SK-N-SH treated with all-trans-retinoic acid at 6 μM for 48 hours (cell line): ENCODE results near the gene KCNJ12.

ENCODE experiments used
- ATAC-seq: fragments of 200-7000 bp; cut with Tn5 transposase; 3 replicates; pipeline ENCODE4 v1.9.1; 2020; ENCODE audit warnings: mild to moderate bottlenecking, moderate library complexity
- BACH2 ChIP-seq: fragments of 250-450 bp; sonication (Bioruptor Pico); IDR thresholded peaks from 2 replicates; pipeline ENCODE4 v1.9.0; 2021; ENCODE audit warnings: mild to moderate bottlenecking, borderline replicate concordance
- ESRRG ChIP-seq: fragments of 250-450 bp; sonication (Bioruptor Pico); IDR thresholded peaks from 2 replicates; pipeline ENCODE4 v1.6.1; 2021; ENCODE audit warnings: mild to moderate bottlenecking
- GLIS3 ChIP-seq: fragments of 250-450 bp; sonication (Bioruptor Pico); IDR thresholded peaks from 2 replicates; pipeline ENCODE4 v1.5.0; 2020; ENCODE audit warnings: mild to moderate bottlenecking, moderate library complexity
- OSR1 ChIP-seq: fragments of 250-450 bp; sonication (Bioruptor Pico); IDR thresholded peaks from 2 replicates; pipeline ENCODE4 v1.8.0; 2022; ENCODE audit warnings: moderate library complexity, mild to moderate bottlenecking, inconsistent platforms
- PPARA ChIP-seq: fragments of 250-450 bp; sonication (Bioruptor Pico); IDR thresholded peaks from 2 replicates; pipeline ENCODE4 v1.5.0; 2020; ENCODE audit warnings: mild to moderate bottlenecking, borderline replicate concordance
- SNAI2 ChIP-seq: fragments of 250-450 bp; sonication (Bioruptor Pico); IDR thresholded peaks from 2 replicates; pipeline ENCODE4 v1.5.0; 2020; ENCODE audit warnings: mild to moderate bottlenecking, moderate library complexity
- TCF4 ChIP-seq: fragments of 250-450 bp; sonication (Bioruptor Pico); IDR thresholded peaks from 2 replicates; pipeline ENCODE4 v1.8.0; 2021; ENCODE audit warnings: mild to moderate bottlenecking, moderate library complexity, borderline replicate concordance
- TOX ChIP-seq: fragments of 250-450 bp; sonication (Bioruptor Pico); IDR thresholded peaks from 2 replicates; pipeline ENCODE4 v1.8.0; 2021; ENCODE audit warnings: mild to moderate bottlenecking, moderate library complexity, borderline replicate concordance
- ZC3H10 ChIP-seq: fragments of 250-450 bp; sonication (Bioruptor Pico); IDR thresholded peaks from 2 replicates; pipeline ENCODE4 v1.5.1; 2021; ENCODE audit warnings: mild to moderate bottlenecking, moderate library complexity
- ZFP3 ChIP-seq: fragments of 250-450 bp; sonication (Bioruptor Pico); IDR thresholded peaks from 2 replicates; pipeline ENCODE4 v1.5.0; 2020; ENCODE audit warnings: mild to moderate bottlenecking, moderate library complexity
- ZNF565 ChIP-seq: fragments of 450-650 bp; formaldehyde crosslinking; conservative IDR thresholded peaks from 2 replicates; pipeline ENCODE4 v1.5.0; 2020; ENCODE audit warnings: low read depth, mild to moderate bottlenecking, moderate library complexity
- ZNF70 ChIP-seq: fragments of 450-650 bp; formaldehyde crosslinking; IDR thresholded peaks from 2 replicates; pipeline ENCODE4 v1.5.0; 2020; ENCODE audit warnings: mild to moderate bottlenecking, moderate library complexity
- TF ChIP-seq, protein P1 (sequence below): fragments of 250-450 bp; sonication (Bioruptor Pico); IDR thresholded peaks from 2 replicates; pipeline ENCODE4 v1.8.0; 2021; ENCODE audit warnings: low read depth, mild to moderate bottlenecking, moderate library complexity, borderline replicate concordance
- TF ChIP-seq, protein P2 (sequence below): fragments of 250-450 bp; sonication (Bioruptor Pico); IDR thresholded peaks from 2 replicates; pipeline ENCODE4 v1.5.1; 2020; ENCODE audit warnings: low read depth, mild to moderate bottlenecking, moderate library complexity
- TF ChIP-seq, protein P3 (sequence below): fragments of 250-450 bp; sonication (Bioruptor Pico); IDR thresholded peaks from 2 replicates; pipeline ENCODE4 v1.8.0; 2020; ENCODE audit warnings: mild to moderate bottlenecking, moderate library complexity, borderline replicate concordance
- TF ChIP-seq, protein P4 (sequence below): fragments of 250-450 bp; sonication (Bioruptor Pico); IDR thresholded peaks from 2 replicates; pipeline ENCODE4 v1.5.1; 2021; ENCODE audit warnings: mild to moderate bottlenecking, moderate library complexity

Gene KCNJ12

DNA sequence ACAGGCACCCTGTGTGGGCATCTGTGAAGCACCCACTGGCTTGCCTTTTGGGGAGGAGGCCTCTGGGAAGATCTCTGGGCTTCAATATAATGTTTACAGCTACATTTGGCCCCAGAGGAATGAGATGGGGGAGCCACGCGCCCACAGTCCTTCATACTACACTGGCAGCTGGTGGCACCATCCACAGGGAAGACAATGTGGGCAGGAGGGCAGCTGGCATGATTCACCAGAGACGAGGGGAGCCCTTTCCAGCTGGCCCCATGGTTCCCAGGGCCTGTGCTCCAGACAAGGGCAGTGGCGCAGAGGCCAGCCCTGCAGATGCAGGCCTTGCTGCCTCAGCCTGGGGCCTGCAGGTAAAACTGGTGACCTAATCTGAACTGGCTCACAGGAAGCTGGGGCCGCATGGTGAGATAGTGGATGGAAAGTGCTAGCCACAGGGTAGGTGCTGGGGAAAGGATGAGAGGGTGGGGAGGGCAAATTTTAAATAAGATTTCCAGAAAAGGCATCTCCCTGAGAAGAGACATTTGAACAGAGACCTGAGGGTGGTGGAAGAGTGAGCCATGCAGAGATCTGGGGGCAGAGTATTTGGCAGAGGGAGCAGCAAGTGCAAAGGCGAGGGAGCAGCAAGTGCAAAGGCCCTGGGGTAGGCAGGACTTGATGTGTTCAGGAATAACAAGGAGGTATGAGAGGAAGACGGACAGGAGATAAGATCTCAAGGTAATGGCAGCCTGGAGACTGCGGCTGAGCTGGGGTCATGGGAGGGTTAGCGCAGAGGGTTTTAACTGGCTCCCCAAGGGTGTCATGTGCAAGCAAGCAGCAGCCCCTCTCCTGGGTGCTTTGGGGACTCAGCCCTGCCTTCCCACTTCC is 12.1 kb upstream of the KCNJ12 start:
- TF ChIP-seq SNAI2 (CRISPR knock-in tag) = no peak
- ATAC-seq = no peak

DNA sequence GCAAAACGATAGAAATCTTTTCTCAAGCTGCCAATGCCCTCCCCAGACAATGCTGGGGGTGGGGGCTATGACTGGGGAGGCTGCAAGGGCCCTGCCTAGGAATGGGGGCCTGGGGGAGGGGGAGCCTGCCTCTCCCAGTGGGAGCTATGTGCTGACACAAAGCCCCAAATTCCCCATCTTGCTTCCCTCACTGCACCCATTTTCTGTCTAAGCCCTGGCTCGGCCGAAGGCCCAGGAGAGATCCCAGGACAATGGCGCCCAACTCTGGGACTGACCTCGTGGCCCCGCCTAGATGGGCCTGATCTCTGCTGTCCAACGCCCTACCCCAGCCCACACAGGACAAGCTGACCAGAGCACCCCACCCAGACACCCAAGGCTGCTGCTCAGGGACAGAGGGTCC is 11.1 kb upstream of the KCNJ12 start:
- TF ChIP-seq, protein P1, sequence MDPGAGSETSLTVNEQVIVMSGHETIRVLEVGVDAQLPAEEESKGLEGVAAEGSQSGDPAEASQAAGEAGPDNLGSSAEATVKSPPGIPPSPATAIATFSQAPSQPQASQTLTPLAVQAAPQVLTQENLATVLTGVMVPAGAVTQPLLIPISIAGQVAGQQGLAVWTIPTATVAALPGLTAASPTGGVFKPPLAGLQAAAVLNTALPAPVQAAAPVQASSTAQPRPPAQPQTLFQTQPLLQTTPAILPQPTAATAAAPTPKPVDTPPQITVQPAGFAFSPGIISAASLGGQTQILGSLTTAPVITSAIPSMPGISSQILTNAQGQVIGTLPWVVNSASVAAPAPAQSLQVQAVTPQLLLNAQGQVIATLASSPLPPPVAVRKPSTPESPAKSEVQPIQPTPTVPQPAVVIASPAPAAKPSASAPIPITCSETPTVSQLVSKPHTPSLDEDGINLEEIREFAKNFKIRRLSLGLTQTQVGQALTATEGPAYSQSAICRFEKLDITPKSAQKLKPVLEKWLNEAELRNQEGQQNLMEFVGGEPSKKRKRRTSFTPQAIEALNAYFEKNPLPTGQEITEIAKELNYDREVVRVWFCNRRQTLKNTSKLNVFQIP (CRISPR knock-in tag) = no peak
- no peak for TF ChIP-seq ZC3H10 (CRISPR knock-in tag)
- ATAC-seq = no peak

DNA sequence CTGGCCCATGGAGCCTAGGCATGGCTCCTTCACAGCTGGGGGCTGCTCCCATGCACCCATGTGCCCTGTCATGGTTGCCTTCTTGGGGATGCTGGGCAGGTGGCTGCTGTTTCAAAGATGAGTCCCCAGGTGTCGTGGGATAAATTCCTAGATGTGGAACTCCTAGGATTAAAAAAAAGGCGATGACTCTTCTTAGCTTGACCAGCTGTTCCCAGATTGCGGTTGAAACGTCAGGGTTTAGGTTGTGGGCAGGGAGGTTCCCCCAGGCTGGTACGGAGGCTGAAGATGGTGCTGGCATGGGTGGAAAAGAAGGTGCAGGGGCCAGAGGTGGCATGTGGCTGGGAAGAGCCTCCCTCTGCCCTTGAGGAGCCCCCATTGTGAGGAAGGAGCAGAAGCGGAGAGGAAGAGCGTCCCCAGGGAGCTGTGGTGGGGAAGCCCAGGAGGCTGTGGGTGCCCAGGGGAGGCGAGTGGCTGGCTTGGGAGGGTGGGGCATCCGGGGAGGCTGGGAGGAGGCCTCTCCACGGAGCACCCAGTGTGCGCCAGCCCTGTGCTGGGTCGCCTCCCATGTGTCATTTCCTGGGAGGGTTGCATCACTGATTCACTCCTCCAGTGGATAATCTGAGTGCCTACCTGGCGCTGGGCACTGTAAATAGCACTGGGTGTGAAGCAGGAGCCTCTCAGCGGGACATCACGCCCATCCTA is 7.5 kb upstream of the KCNJ12 start:
- TF ChIP-seq, protein P2, sequence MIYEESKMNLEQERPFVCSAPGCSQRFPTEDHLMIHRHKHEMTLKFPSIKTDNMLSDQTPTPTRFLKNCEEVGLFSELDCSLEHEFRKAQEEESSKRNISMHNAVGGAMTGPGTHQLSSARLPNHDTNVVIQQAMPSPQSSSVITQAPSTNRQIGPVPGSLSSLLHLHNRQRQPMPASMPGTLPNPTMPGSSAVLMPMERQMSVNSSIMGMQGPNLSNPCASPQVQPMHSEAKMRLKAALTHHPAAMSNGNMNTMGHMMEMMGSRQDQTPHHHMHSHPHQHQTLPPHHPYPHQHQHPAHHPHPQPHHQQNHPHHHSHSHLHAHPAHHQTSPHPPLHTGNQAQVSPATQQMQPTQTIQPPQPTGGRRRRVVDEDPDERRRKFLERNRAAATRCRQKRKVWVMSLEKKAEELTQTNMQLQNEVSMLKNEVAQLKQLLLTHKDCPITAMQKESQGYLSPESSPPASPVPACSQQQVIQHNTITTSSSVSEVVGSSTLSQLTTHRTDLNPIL (CRISPR knock-in tag) = no peak
- TF ChIP-seq, protein P3, sequence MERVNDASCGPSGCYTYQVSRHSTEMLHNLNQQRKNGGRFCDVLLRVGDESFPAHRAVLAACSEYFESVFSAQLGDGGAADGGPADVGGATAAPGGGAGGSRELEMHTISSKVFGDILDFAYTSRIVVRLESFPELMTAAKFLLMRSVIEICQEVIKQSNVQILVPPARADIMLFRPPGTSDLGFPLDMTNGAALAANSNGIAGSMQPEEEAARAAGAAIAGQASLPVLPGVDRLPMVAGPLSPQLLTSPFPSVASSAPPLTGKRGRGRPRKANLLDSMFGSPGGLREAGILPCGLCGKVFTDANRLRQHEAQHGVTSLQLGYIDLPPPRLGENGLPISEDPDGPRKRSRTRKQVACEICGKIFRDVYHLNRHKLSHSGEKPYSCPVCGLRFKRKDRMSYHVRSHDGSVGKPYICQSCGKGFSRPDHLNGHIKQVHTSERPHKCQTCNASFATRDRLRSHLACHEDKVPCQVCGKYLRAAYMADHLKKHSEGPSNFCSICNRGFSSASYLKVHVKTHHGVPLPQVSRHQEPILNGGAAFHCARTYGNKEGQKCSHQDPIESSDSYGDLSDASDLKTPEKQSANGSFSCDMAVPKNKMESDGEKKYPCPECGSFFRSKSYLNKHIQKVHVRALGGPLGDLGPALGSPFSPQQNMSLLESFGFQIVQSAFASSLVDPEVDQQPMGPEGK (CRISPR knock-in tag) = no peak
- TF ChIP-seq GLIS3 (CRISPR knock-in tag) = no peak
- no peak for TF ChIP-seq BACH2 (CRISPR knock-in tag)
- no peak for TF ChIP-seq TOX (CRISPR knock-in tag)
- no peak for TF ChIP-seq PPARA (CRISPR knock-in tag)
- TF ChIP-seq TCF4 (CRISPR knock-in tag) = no peak
- no peak for TF ChIP-seq OSR1 (CRISPR knock-in tag)
- TF ChIP-seq ZNF70 (CRISPR knock-in tag) = no peak
- TF ChIP-seq, protein P1 (CRISPR knock-in tag) = no peak
- no peak for ATAC-seq

DNA sequence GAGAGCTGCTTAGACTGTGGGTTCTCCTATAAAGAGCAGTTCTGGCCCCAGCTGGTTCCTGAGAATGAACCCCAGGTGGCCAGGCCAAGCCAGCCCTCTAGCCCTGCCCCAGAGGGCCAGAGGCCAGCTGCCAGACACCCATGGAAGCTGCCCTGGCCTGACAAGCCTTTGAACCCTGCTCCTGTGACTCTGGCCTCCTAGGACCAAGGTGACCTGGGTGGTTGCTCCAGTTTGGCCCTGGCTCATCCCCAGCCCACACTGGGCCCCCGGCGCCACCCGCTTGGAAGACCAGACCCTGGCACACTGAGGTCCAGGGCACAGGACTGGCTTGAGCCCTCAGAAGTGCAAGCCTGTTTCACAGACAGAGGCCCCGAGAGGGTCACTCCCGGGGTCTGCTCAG is 6.8 kb upstream of the KCNJ12 start:
- no peak for ATAC-seq
- no peak for TF ChIP-seq OSR1 (CRISPR knock-in tag)
- TF ChIP-seq ZC3H10 (CRISPR knock-in tag) = no peak
- no peak for TF ChIP-seq ESRRG (CRISPR knock-in tag)
- no peak for TF ChIP-seq PPARA (CRISPR knock-in tag)
- TF ChIP-seq TCF4 (CRISPR knock-in tag) = no peak
- no peak for TF ChIP-seq ZFP3
- no peak for TF ChIP-seq ZNF565 (CRISPR knock-in tag)
- TF ChIP-seq TOX (CRISPR knock-in tag) = no peak
- TF ChIP-seq, protein P3 (CRISPR knock-in tag) = no peak
- TF ChIP-seq, protein P4, sequence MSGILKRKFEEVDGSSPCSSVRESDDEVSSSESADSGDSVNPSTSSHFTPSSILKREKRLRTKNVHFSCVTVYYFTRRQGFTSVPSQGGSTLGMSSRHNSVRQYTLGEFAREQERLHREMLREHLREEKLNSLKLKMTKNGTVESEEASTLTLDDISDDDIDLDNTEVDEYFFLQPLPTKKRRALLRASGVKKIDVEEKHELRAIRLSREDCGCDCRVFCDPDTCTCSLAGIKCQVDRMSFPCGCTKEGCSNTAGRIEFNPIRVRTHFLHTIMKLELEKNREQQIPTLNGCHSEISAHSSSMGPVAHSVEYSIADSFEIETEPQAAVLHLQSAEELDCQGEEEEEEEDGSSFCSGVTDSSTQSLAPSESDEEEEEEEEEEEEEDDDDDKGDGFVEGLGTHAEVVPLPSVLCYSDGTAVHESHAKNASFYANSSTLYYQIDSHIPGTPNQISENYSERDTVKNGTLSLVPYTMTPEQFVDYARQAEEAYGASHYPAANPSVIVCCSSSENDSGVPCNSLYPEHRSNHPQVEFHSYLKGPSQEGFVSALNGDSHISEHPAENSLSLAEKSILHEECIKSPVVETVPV (CRISPR knock-in tag) = no peak
